Adrenal gland (tissue), 5 donors: ENCODE measurements around the gene INPP5A.

Experiments
- CTCF ChIP-seq, 6 experiments: fragments of 450-650 bp in 4 of 6; fragments of 200-600 bp in 2 of 6; sonication (generic) in 1 of 6; IDR thresholded peaks; 1 replicate in 5 of 6; 2 replicates in 1 of 6; pipeline versions ENCODE4 v1.5.1 to v1.8.0; 2016 to 2021; ENCODE audit warnings: antibody characterized with exemption in 6 of 6, mild to moderate bottlenecking in 2 of 6, moderate library complexity in 1 of 6
- POLR2A ChIP-seq, 2 donors: fragments of 450-650 bp; IDR thresholded peaks; one replicate each; pipeline ENCODE4 v1.6.1; 2017; ENCODE audit warnings: antibody characterized with exemption in 2 of 2, mild to moderate bottlenecking in 2 of 2, moderate library complexity in 1 of 2
- donor health status: DM: no; HTN: no; CAD: no.

- no peak for TF ChIP-seq CTCF (IDR thresholded peaks at IDR 0.05)
- TF ChIP-seq POLR2A (IDR thresholded peaks at IDR 0.05): no peak
Observed at GRCh38 chr10:132768346-132769248, 231.0 kb downstream of the INPP5A start.
